Measurements from ENCODE around the gene EPOP. TPM values are rescaled to one million over a fixed set of nuclear protein-coding genes. Genes with fewer than 3 reads are reported as not detected.

The EPOP gene
- total RNA-seq, 1 experiment from 2014 or later, result 37.9 TPM

DNA sequence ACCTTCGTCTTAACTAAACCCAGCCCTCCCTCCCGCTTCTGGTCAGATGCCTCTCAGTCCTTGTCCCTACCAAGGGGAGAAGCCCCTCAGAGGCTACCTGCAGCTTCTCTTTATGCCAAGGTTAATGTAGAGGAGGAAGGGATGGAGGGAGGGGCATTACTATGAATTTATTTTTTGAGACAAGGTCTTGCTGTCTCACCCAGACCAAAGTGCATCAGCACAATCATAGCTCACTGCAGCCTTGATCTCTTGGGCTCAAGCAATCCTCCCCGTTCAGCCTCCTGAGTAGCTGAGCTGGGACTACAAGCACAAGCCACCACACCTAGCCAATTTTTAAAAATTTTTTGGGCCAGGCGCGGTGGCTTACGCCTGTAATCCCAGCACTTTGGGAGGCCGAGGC is 15.3 kb downstream of the EPOP start:
- no peaks in the 10 kb centered on the region for H3K36me3 ChIP-seq (ENCODE audit: control insufficient read depth in 1 of 2, insufficient read depth in 2 of 2, low read length in 2 of 2)
- H2AFZ ChIP-seq (ENCODE audit: low read depth, low read length, poor library complexity, severe bottlenecking), result no peak overlapping the region
- no TSS peak for BruUV-seq (replicated peaks)
- TF ChIP-seq TCF7L2 (IDR thresholded peaks at IDR 0.05; ENCODE audit: borderline replicate concordance, extremely low read depth, insufficient read depth, insufficient read length) (no peak), SP1 (IDR thresholded peaks at IDR 0.05; ENCODE audit: low read depth) (no peak), EZH2phosphoT487 (IDR thresholded peaks at IDR 0.05; ENCODE audit: borderline replicate concordance) (no peak), CEBPB (IDR thresholded peaks at IDR 0.05; ENCODE audit: low read depth) (no peak), SRF (IDR thresholded peaks at IDR 0.05; ENCODE audit: low read depth) (no peak), POLR2AphosphoS5 (IDR thresholded peaks at IDR 0.05; ENCODE audit: low read depth, low read length) (no peak), FOSL1 (IDR thresholded peaks at IDR 0.05; ENCODE audit: low read depth) (no peak)
- TF ChIP-seq, protein P1, sequence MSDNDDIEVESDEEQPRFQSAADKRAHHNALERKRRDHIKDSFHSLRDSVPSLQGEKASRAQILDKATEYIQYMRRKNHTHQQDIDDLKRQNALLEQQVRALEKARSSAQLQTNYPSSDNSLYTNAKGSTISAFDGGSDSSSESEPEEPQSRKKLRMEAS (IDR thresholded peaks at IDR 0.05), result no peak
- no peak overlapping the region for H3K4me3 ChIP-seq (replicated peaks in 1 of 2; ENCODE audit: low read depth in 1 of 2, low read length in 2 of 2)
- ATAC-seq, result no peak
- no peaks in the 10 kb centered on the region for H3K79me2 ChIP-seq (ENCODE audit: insufficient read depth, low read length)
- no peaks in the 10 kb centered on the region for H4K20me1 ChIP-seq (ENCODE audit: insufficient read depth)
- ChIA-PET POLR2A (no interaction called here), CTCF (no interaction called here), RAD21 (ENCODE audit: low non-redundant PET in 1 of 2, low total read pairs in 2 of 2, uncharacterized antibody in 2 of 2, unreplicated experiment in 2 of 2) (no interaction called here)
- no peaks in the 10 kb centered on the region for H3K9me3 ChIP-seq (ENCODE audit: control insufficient read depth in 1 of 2, insufficient read depth in 1 of 2, low read depth in 1 of 2, low read length in 2 of 2)
- no peak for DNase-seq (ENCODE audit: low read depth, low spot score)
- intact Hi-C loops (cut with micrococcal nuclease), result no loop called here
- H3K27me3 ChIP-seq (ENCODE audit: insufficient read depth, low read length), result no peaks in the 10 kb centered on the region
- H3K27ac ChIP-seq (ENCODE audit: low read depth, low read length), result no peak overlapping the region
- H3K9ac ChIP-seq (ENCODE audit: low read length), result no peak overlapping the region
- H3K9me2 ChIP-seq (ENCODE audit: insufficient read depth), result no peaks in the 10 kb centered on the region
- H3K4me2 ChIP-seq (ENCODE audit: low read length), result no peak overlapping the region
- H3K4me1 ChIP-seq (ENCODE audit: control insufficient read depth in 1 of 2, insufficient read depth in 2 of 2, low read length in 2 of 2), result peaks cover 0 to 10% of the 10 kb centered on the region in 2 experiments; a peak in 2 of 4 replicates

DNA sequence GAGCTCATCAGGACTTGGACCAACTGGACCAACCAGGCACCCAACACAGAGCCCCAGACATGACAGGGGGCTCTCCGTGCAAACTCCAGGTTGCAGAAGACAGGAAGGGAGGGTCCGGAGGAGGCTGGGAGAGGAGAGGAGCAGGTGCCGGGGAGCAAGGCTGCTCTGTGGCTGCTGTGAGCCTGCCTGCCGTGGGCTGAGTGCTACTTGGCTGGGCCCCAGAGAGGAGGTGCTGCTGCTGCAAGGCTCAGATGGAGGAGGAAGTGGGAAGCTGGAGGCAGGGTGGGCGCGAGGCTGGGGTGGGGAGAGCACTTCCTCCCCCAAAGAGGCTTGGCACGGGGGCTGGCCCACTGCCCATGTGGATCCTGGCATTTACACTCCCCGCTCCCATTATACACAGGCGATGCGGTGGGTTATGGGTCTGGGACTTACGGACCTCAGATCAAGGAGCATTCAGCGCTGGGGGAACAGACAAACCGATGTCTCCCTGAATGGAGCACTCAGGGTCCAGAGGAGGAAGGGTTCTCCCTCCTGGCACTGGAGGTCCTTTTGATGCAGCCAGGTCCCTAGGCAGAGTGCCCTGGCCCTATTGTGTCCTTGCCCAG is 15.9 kb downstream of the EPOP start:
- Histone ChIP-seq H3K9me3 (ENCODE audit: control insufficient read depth in 1 of 2, insufficient read depth in 1 of 2, low read depth in 1 of 2, low read length in 2 of 2) (no peaks in the 10 kb centered on the region), H3K9ac (ENCODE audit: low read length) (no peak overlapping the region), H4K20me1 (ENCODE audit: insufficient read depth) (no peaks in the 10 kb centered on the region), H3K4me1 (ENCODE audit: control insufficient read depth in 1 of 2, insufficient read depth in 2 of 2, low read length in 2 of 2) (peaks cover 0 to 10% of the 10 kb centered on the region in 2 experiments; a peak in 2 of 4 replicates), H3K79me2 (ENCODE audit: insufficient read depth, low read length) (no peaks in the 10 kb centered on the region), H3K27me3 (ENCODE audit: insufficient read depth, low read length) (no peaks in the 10 kb centered on the region; the same call in 1 of the 2 replicates), H2AFZ (ENCODE audit: low read depth, low read length, poor library complexity, severe bottlenecking) (no peak overlapping the region), H3K4me3 (replicated peaks in 1 of 2; ENCODE audit: low read depth in 1 of 2, low read length in 2 of 2) (no peak overlapping the region), H3K27ac (ENCODE audit: low read depth, low read length) (no peak overlapping the region; the same call in 1 of the 2 replicates), H3K4me2 (ENCODE audit: low read length) (no peak overlapping the region), H3K9me2 (ENCODE audit: insufficient read depth) (no peaks in the 10 kb centered on the region), H3K36me3 (ENCODE audit: control insufficient read depth in 1 of 2, insufficient read depth in 2 of 2, low read length in 2 of 2) (no peaks in the 10 kb centered on the region)
- BruUV-seq (replicated peaks), result no TSS peak
- TF ChIP-seq CEBPB (IDR thresholded peaks at IDR 0.05; ENCODE audit: low read depth) (no peak), POLR2A (IDR thresholded peaks at IDR 0.05; ENCODE audit: borderline replicate concordance, extremely low read depth, insufficient read depth, insufficient read length) (no peak), TCF7L2 (IDR thresholded peaks at IDR 0.05; ENCODE audit: borderline replicate concordance, extremely low read depth, insufficient read depth, insufficient read length) (no peak), FOSL1 (IDR thresholded peaks at IDR 0.05; ENCODE audit: low read depth) (no peak), EZH2 (IDR thresholded peaks at IDR 0.05) (no peak), SIN3A (IDR thresholded peaks at IDR 0.05; ENCODE audit: low read depth) (no peak)
- TF ChIP-seq, protein P1 (IDR thresholded peaks at IDR 0.05), result no peak
- TF ChIP-seq, protein P2, sequence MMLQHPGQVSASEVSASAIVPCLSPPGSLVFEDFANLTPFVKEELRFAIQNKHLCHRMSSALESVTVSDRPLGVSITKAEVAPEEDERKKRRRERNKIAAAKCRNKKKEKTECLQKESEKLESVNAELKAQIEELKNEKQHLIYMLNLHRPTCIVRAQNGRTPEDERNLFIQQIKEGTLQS (IDR thresholded peaks at IDR 0.05), result no peak
- RAD21 ChIA-PET (ENCODE audit: low non-redundant PET in 1 of 2, low total read pairs in 2 of 2, uncharacterized antibody in 2 of 2, unreplicated experiment in 2 of 2), result no interaction called here
- POLR2A ChIA-PET, result no interaction called here
- intact Hi-C loops (cut with micrococcal nuclease), result no loop called here
- CTCF ChIA-PET, result no interaction called here
- DNase-seq (ENCODE audit: low read depth, low spot score) (no peak), ATAC-seq (no peak)
